ENCODE results near the gene C1QB. TPM values are rescaled to one million over a fixed set of nuclear protein-coding genes. Genes with fewer than 3 reads are reported as not detected.

The C1QB gene
- polyA plus RNA-seq, 3 donors, result 3.9 to 15.4 (median 6.4) TPM

- DNase-seq, result no peak
- peaks cover 9 to 17% (median 9%) of the 10 kb centered on the region in 3 donors for H3K27me3 Mint-ChIP-seq (ENCODE audit: low read depth in 3 of 3)
- no peaks in the 10 kb centered on the region for H3K36me3 ChIP-seq (replicated peaks in 1 of 2; ENCODE audit: control insufficient read depth in 1 of 2, insufficient read depth in 2 of 2, low read length in 2 of 2)
- H3K9ac ChIP-seq (ENCODE audit: insufficient read depth, low read length, poor library complexity, severe bottlenecking), result no peak overlapping the region
- no peak overlapping the region for H3K4me3 ChIP-seq (replicated peaks in 1 of 3; ENCODE audit: low read depth in 2 of 3, low read length in 3 of 3)
- H3K9me3 ChIP-seq (replicated peaks in 1 of 2; ENCODE audit: control insufficient read depth in 1 of 2, insufficient read depth in 1 of 2, low read length in 2 of 2), result peaks cover 0 to 6% of the 10 kb centered on the region in 2 donors
- H3K27ac Mint-ChIP-seq, result no peak overlapping the region
- H2AFZ ChIP-seq (ENCODE audit: insufficient read depth, low read depth, low read length, poor library complexity, severe bottlenecking), result no peak overlapping the region
- no peak overlapping the region for H3K4me3 Mint-ChIP-seq
- H3K36me3 Mint-ChIP-seq, result no peaks in the 10 kb centered on the region
- H3K4me2 ChIP-seq (replicated peaks; ENCODE audit: extremely low read depth, low read length, poor library complexity, severe bottlenecking), result no peak overlapping the region
- no peak for TF ChIP-seq CTCF (IDR thresholded peaks at IDR 0.05)
- 50% methylated on average over 2 of the region's 3 CpGs for WGBS (ENCODE audit: insufficient coverage)
- H3K79me2 ChIP-seq (ENCODE audit: insufficient read depth, low read length), result no peaks in the 10 kb centered on the region
- H3K27ac ChIP-seq (ENCODE audit: low read depth in 1 of 2, low read length in 2 of 2), result no peak overlapping the region
- peaks cover 16 to 22% of the 10 kb centered on the region in 2 donors for H3K4me1 ChIP-seq (ENCODE audit: control insufficient read depth in 1 of 2, insufficient read depth in 2 of 2, low read length in 2 of 2)
- no peaks in the 10 kb centered on the region for H3K27me3 ChIP-seq (ENCODE audit: control insufficient read depth in 2 of 2, insufficient read depth in 2 of 2, low read length in 2 of 2)
- intact Hi-C loops (cut with micrococcal nuclease), result no loop called here
- H4K20me1 ChIP-seq (ENCODE audit: insufficient read depth, low read length), result no peaks in the 10 kb centered on the region
- peaks cover 0 to 4% (median 0%) of the 10 kb centered on the region in 7 donors for H3K9me3 Mint-ChIP-seq
- H3K4me1 Mint-ChIP-seq, result peaks cover 22% of the 10 kb centered on the region
Measured at GRCh38 chr1:22637907-22638445, 15.1 kb upstream of the C1QB start.

- Histone ChIP-seq H3K9ac (ENCODE audit: insufficient read depth, low read length, poor library complexity, severe bottlenecking) (no peak overlapping the region), H3K4me1 (ENCODE audit: control insufficient read depth in 1 of 2, insufficient read depth in 2 of 2, low read length in 2 of 2) (peaks cover 16 to 22% of the 10 kb centered on the region in 2 donors), H3K4me2 (replicated peaks; ENCODE audit: extremely low read depth, low read length, poor library complexity, severe bottlenecking) (no peak overlapping the region), H2AFZ (ENCODE audit: insufficient read depth, low read depth, low read length, poor library complexity, severe bottlenecking) (no peak overlapping the region), H3K79me2 (ENCODE audit: insufficient read depth, low read length) (no peaks in the 10 kb centered on the region), H3K4me3 (replicated peaks in 1 of 3; ENCODE audit: low read depth in 2 of 3, low read length in 3 of 3) (no peak overlapping the region), H3K27ac (ENCODE audit: low read depth in 1 of 2, low read length in 2 of 2) (no peak overlapping the region), H3K9me3 (replicated peaks in 1 of 2; ENCODE audit: control insufficient read depth in 1 of 2, insufficient read depth in 1 of 2, low read length in 2 of 2) (peaks cover 0 to 6% of the 10 kb centered on the region in 2 donors), H4K20me1 (ENCODE audit: insufficient read depth, low read length) (no peaks in the 10 kb centered on the region), H3K36me3 (replicated peaks in 1 of 2; ENCODE audit: control insufficient read depth in 1 of 2, insufficient read depth in 2 of 2, low read length in 2 of 2) (no peaks in the 10 kb centered on the region), H3K27me3 (ENCODE audit: control insufficient read depth in 2 of 2, insufficient read depth in 2 of 2, low read length in 2 of 2) (no peaks in the 10 kb centered on the region)
- DNase-seq, result no peak
- H3K4me1 Mint-ChIP-seq, result peaks cover 22% of the 10 kb centered on the region
- no peak overlapping the region for H3K4me3 Mint-ChIP-seq
- H3K9me3 Mint-ChIP-seq, result peaks cover 0 to 4% (median 0%) of the 10 kb centered on the region in 7 donors
- no peak overlapping the region for H3K27ac Mint-ChIP-seq
- no peak for TF ChIP-seq CTCF (IDR thresholded peaks at IDR 0.05)
- H3K27me3 Mint-ChIP-seq (ENCODE audit: low read depth in 3 of 3), result peaks cover 7 to 10% (median 9%) of the 10 kb centered on the region in 3 donors
- 89% methylated on average over 22 of the region's 23 CpGs for WGBS (ENCODE audit: insufficient coverage)
- intact Hi-C loops (cut with micrococcal nuclease), result no loop called here
- no peaks in the 10 kb centered on the region for H3K36me3 Mint-ChIP-seq
Measured at GRCh38 chr1:22638476-22639234, 14.4 kb upstream of the C1QB start.
